Suprapubic skin (tissue), 3 donors: ENCODE data around the gene PARP15.

ENCODE experiments used
- CTCF ChIP-seq, 2 donors: fragments of 200-600 bp in 1 of 2; fragments of 450-650 bp in 1 of 2; sonication (generic) in 1 of 2; IDR thresholded peaks; one replicate each; pipeline ENCODE4 v1.5.1; 2016 to 2019; ENCODE audit warnings: antibody characterized with exemption in 2 of 2, mild to moderate bottlenecking in 1 of 2, moderate library complexity in 1 of 2
- POLR2AphosphoS5 ChIP-seq, 3 donors: sonication (generic); formaldehyde crosslinking; IDR thresholded peaks; one replicate each; pipeline ENCODE4 v1.6.1; 2017; ENCODE audit warnings: antibody characterized with exemption in 3 of 3

- no peak for TF ChIP-seq CTCF (IDR thresholded peaks at IDR 0.05)
- TF ChIP-seq POLR2AphosphoS5 (IDR thresholded peaks at IDR 0.05), result no peak
Measured at GRCh38 chr3:122548619-122549018, 28.8 kb upstream of the PARP15 start.
